Loucy (cell line): ENCODE results near the gene WDR35.
A peak's percentile ranks its signal among the peaks of the same experiment; 100 is the strongest.

Experiments
- H2AFZ ChIP-seq: fragments of 200-600 bp; sonication (generic); 2 replicates; pipeline ENCODE4 v1.6.0; 2016; ENCODE audit warnings: antibody characterized with exemption, mild to moderate bottlenecking, low read length, moderate library complexity
- H3F3A ChIP-seq: fragments of 200-600 bp; 2 replicates; pipeline ENCODE4 v1.6.0; 2016; ENCODE audit warnings: antibody characterized with exemption, low read depth, mild to moderate bottlenecking
- H3K27me3 ChIP-seq: fragments of 200-600 bp; sonication (generic); 2 replicates; pipeline ENCODE4 v1.6.1; 2014; ENCODE audit warnings: low read length, mild to moderate bottlenecking; ENCODE audit not compliant: insufficient read depth, poor library complexity, severe bottlenecking
- H3K36me3 ChIP-seq: fragments of 200-600 bp; sonication (generic); 2 replicates; pipeline ENCODE4 v1.6.1; 2016; ENCODE audit warnings: low read length; ENCODE audit not compliant: insufficient read depth
- H3K4me1 ChIP-seq: fragments of 200-600 bp; sonication (generic); 2 replicates; pipeline ENCODE4 v1.5.1; 2014; ENCODE audit warnings: low read length, mild to moderate bottlenecking; ENCODE audit not compliant: insufficient read depth, poor library complexity, severe bottlenecking
- H3K4me2 ChIP-seq: fragments of 200-600 bp; sonication (generic); 2 replicates; pipeline ENCODE4 v1.6.0; 2014; ENCODE audit warnings: antibody characterized with exemption, low read length, low read depth, mild to moderate bottlenecking; ENCODE audit not compliant: poor library complexity, severe bottlenecking
- H3K4me3 ChIP-seq: fragments of 200-600 bp; sonication (generic); 2 replicates; pipeline ENCODE4 v1.5.1; 2014; ENCODE audit warnings: low read length, mild to moderate bottlenecking, mixed read lengths; ENCODE audit not compliant: poor library complexity, severe bottlenecking
- H3K79me2 ChIP-seq: fragments of 200-600 bp; sonication (generic); 2 replicates; pipeline ENCODE4 v1.6.1; 2014; ENCODE audit warnings: low read length; ENCODE audit not compliant: insufficient read depth
- H3K9ac ChIP-seq: fragments of 200-600 bp; sonication (generic); 2 replicates; pipeline ENCODE4 v1.6.0; 2014; ENCODE audit warnings: mild to moderate bottlenecking, low read depth, low read length, moderate library complexity; ENCODE audit not compliant: poor library complexity, severe bottlenecking
- H3K9me2 ChIP-seq: fragments of 200-600 bp; sonication (generic); replicated peaks from 2 replicates; pipeline ENCODE4 v1.6.1; 2016; ENCODE audit warnings: low read depth, low read length, mixed read lengths
- H3K9me3 ChIP-seq: fragments of 200-600 bp; sonication (generic); 2 replicates; pipeline ENCODE4 v1.6.1; 2014; ENCODE audit warnings: mild to moderate bottlenecking, antibody characterized with exemption, low read length, low read depth; ENCODE audit not compliant: insufficient read depth
- H4K20me1 ChIP-seq: fragments of 200-600 bp; sonication (generic); 2 replicates; pipeline ENCODE4 v1.6.0; 2014; ENCODE audit warnings: antibody characterized with exemption, low read length, mild to moderate bottlenecking; ENCODE audit not compliant: insufficient read depth, poor library complexity, severe bottlenecking
- EZH2phosphoT487 ChIP-seq: fragments of 200-600 bp; IDR thresholded peaks from 2 replicates; pipeline ENCODE4 v1.6.1; 2018; ENCODE audit warnings: antibody characterized with exemption, mild to moderate bottlenecking, moderate library complexity, borderline replicate concordance
- TF ChIP-seq, protein P1 (sequence below): fragments of 200-600 bp; sonication (generic); conservative IDR thresholded peaks from 2 replicates; pipeline ENCODE4 v1.5.1; 2014; ENCODE audit warnings: mild to moderate bottlenecking, antibody characterized with exemption, low read length

Gene WDR35

DNA sequence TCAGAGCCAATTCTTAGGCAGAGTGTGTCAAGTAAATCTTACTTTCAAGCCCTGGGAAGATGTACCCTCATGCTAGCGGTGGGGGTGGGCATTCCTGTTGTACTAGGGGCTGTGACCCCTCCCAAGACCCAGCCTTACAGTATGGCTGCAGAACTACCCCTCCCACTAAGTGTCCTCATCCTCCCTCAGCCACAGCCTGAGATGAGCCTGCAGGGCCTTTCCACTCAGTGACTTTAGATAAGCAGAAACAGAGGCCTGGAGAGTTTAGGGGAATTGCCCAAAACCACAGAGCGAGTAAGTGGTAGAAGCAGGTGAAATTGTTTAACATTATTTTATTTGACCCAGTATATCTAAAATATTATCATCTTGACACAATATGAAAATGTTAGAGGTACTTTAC, 124.8 kb downstream of the WDR35 start:
- no peaks in the 10 kb centered on the region for H3K36me3 ChIP-seq
- H3K9me3 ChIP-seq = no peaks in the 10 kb centered on the region
- no peaks in the 10 kb centered on the region for H3K9me2 ChIP-seq
- TF ChIP-seq, protein P1, sequence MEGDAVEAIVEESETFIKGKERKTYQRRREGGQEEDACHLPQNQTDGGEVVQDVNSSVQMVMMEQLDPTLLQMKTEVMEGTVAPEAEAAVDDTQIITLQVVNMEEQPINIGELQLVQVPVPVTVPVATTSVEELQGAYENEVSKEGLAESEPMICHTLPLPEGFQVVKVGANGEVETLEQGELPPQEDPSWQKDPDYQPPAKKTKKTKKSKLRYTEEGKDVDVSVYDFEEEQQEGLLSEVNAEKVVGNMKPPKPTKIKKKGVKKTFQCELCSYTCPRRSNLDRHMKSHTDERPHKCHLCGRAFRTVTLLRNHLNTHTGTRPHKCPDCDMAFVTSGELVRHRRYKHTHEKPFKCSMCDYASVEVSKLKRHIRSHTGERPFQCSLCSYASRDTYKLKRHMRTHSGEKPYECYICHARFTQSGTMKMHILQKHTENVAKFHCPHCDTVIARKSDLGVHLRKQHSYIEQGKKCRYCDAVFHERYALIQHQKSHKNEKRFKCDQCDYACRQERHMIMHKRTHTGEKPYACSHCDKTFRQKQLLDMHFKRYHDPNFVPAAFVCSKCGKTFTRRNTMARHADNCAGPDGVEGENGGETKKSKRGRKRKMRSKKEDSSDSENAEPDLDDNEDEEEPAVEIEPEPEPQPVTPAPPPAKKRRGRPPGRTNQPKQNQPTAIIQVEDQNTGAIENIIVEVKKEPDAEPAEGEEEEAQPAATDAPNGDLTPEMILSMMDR = no peak
- no peak for TF ChIP-seq EZH2phosphoT487
- no peaks in the 10 kb centered on the region for H3K4me1 ChIP-seq
- no peaks in the 10 kb centered on the region for H4K20me1 ChIP-seq
- no peak overlapping the region for H3K4me3 ChIP-seq
- no peaks in the 10 kb centered on the region for H3K79me2 ChIP-seq
- no peak overlapping the region for H2AFZ ChIP-seq
- no peak overlapping the region for H3K9ac ChIP-seq
- H3F3A ChIP-seq = no peaks in the 10 kb centered on the region
- H3K27me3 ChIP-seq = no peaks in the 10 kb centered on the region
- H3K4me2 ChIP-seq = no peak overlapping the region

DNA sequence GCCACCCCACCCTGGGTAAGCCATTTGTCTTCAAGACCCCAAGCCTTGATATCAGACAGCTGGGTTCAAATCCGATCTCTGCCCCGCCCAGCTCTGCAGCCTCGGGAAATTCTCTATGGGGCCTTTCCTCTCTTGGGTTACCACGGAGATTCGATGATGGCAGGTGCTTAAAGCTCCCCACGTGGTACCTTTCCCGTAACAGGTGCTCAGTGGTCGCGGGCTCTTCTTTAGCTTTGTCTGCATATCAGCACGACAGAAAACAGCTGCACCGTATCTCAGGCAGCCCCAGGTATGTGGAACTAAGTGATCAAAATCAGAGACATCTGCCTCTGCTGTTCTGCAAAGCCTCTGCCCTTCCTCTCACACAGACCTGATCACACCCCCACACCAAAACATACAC, 125.5 kb downstream of the WDR35 start:
- H3K9me3 ChIP-seq = no peaks in the 10 kb centered on the region
- no peaks in the 10 kb centered on the region for H3K9me2 ChIP-seq
- no peaks in the 10 kb centered on the region for H3F3A ChIP-seq
- H2AFZ ChIP-seq = no peak overlapping the region
- H3K4me2 ChIP-seq = no peak overlapping the region
- H3K79me2 ChIP-seq = no peaks in the 10 kb centered on the region
- H3K36me3 ChIP-seq = no peaks in the 10 kb centered on the region
- H3K27me3 ChIP-seq = no peaks in the 10 kb centered on the region
- TF ChIP-seq EZH2phosphoT487 = no peak
- TF ChIP-seq, protein P1 = no peak
- no peak overlapping the region for H3K4me3 ChIP-seq
- H4K20me1 ChIP-seq = no peaks in the 10 kb centered on the region
- no peaks in the 10 kb centered on the region for H3K4me1 ChIP-seq
- no peak overlapping the region for H3K9ac ChIP-seq

DNA sequence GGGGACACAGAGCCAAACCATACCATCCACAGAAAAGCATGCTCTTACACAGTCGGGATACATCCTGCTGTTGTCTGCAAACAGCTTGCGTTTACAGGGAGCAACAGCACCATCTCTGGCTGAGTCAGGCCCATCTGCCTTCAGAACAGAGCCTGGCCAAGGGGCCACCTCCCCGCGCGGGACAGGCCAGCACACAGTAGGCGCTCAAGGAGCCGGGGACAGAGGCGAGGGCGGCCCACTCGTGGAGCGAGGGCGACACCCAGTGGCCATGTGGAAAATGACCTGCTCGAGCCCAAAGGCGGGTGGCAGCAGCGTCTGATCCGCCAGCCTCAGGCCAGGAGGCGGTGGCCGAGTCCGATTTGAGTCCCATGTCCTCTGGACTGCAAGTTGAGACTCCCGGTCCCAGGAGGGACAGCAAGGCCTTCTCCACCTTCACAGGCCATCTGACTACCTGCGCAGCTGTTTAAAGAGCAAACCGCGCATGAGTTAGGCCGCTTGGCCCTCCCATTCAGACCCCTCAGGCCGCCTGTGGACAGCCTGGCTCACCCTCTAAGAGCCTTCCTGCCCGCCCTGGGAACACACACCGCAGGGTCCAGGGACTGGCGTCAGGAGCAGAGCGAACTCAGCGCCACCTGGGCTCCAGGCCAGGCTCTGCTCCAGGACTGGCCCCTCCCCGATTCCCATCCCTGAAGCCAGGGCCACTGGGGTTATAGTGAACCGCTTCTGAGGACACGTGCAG, 126.4 kb downstream of the WDR35 start:
- Histone ChIP-seq H3K9me3 (no peaks in the 10 kb centered on the region), H3K4me2 (no peak overlapping the region), H2AFZ (no peak overlapping the region), H3K9me2 (no peaks in the 10 kb centered on the region), H4K20me1 (no peaks in the 10 kb centered on the region), H3F3A (no peaks in the 10 kb centered on the region), H3K4me1 (no peaks in the 10 kb centered on the region), H3K9ac (no peak overlapping the region), H3K27me3 (no peaks in the 10 kb centered on the region), H3K79me2 (no peaks in the 10 kb centered on the region), H3K36me3 (no peaks in the 10 kb centered on the region), H3K4me3 (no peak overlapping the region)
- TF ChIP-seq, protein P1 = peak; percentile 90
- TF ChIP-seq EZH2phosphoT487 = no peak
